KOPT-K1 (cell line): Measurements from ENCODE around the gene APOL3.
A peak's percentile ranks its signal among the peaks of the same experiment; 100 is the strongest.
"Not testable (repeated sequence)": the region's sequence is repeated elsewhere in the genome, so short reads cannot be mapped to it uniquely, and the experiment has no call there.

Experiments used
- H3K27ac ChIP-seq: fragments of 200-600 bp; sonication (generic); 2 replicates; pipeline ENCODE4 v1.5.1; 2016; ENCODE audit warnings: antibody characterized with exemption, mild to moderate bottlenecking, low read depth, low read length; ENCODE audit not compliant: poor library complexity, severe bottlenecking
- H3K36me3 ChIP-seq: fragments of 200-600 bp; sonication (generic); 2 replicates; pipeline ENCODE4 v1.5.1; 2017; ENCODE audit warnings: antibody characterized with exemption, mild to moderate bottlenecking, low read length, moderate library complexity; ENCODE audit not compliant: insufficient read depth
- H3K9me3 ChIP-seq: fragments of 200-600 bp; sonication (generic); 2 replicates; pipeline ENCODE4 v1.5.1; 2017; ENCODE audit warnings: antibody characterized with exemption, low read length, mild to moderate bottlenecking; ENCODE audit not compliant: insufficient read depth, poor library complexity, severe bottlenecking

The APOL3 gene, protein sequence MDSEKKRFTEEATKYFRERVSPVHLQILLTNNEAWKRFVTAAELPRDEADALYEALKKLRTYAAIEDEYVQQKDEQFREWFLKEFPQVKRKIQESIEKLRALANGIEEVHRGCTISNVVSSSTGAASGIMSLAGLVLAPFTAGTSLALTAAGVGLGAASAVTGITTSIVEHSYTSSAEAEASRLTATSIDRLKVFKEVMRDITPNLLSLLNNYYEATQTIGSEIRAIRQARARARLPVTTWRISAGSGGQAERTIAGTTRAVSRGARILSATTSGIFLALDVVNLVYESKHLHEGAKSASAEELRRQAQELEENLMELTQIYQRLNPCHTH

DNA sequence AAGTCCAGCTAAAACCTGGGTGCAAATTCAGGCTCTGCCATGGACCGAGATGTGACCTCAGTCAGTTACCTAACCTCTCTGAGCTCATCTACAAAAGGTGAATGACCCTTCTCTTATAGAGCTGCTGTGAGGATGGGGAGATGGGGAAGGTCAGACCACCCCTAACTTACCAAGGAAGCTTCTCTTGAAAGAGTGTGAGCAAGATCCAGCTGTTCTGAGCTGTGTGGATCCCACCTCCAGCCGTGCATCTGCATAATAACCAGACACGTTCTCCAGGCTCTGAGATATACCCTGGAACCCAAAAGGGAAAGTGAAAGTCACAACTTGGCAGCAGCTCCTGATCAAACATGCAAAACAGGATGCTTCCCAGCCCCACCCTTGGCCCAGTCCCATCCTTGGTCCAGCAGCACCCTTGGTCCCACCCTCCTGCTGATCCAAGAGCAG is at the start of gene APOL3:
Gene APOL3 (minus strand): TSS at position 257 of the 444 bp plus-strand sequence. CDS start 11,700 bp downstream, outside the sequence.
- Histone ChIP-seq H3K27ac (peak within 1 kb of the TSS; percentile 74), H3K9me3 (no peaks in the 10 kb centered on the region), H3K36me3 (no peaks in the 10 kb centered on the region)

DNA sequence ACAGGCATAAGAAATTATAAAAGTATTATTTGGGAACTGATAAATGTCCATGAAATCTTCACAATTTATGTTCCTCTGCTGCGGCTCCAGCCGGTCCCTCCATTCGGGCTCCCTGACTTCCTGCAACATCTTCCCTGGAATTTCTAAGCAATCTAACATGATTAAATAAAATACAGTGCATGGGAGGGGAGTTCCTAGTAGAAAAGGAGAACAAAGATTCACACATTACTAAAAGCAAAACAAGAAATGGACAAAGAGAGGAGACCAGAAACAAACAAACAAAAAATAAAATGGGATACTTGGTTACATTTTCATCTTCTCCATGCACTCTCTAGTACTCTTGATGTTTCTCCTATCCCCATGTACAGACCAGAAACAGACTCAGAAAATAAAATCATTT is 49.7 kb upstream of the APOL3 start:
- no peak overlapping the region for H3K27ac ChIP-seq
- no peaks in the 10 kb centered on the region for H3K36me3 ChIP-seq
- peaks cover 13% of the 10 kb centered on the region for H3K9me3 ChIP-seq

DNA sequence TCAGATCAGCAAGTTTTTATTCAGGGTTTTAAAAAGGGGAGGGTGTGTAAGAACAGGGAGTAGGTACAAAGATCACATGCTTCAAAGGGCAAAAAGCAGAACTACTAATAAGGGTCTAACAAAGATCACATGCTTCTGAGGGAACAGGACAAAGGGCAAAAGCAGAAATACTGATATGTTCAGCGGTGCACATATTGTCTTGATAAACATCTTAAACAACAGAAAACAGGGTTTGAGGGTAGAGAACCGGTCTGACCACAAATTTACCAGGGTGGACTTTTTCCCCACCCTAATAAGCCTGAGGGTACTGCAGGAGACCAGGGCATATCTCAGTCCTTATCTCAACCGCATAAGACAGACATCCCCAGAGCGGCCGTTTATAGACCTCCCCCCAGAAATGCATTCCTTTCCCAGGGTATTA is 48.9 kb upstream of the APOL3 start:
- H3K36me3 ChIP-seq, H3K27ac ChIP-seq: not testable (repeated sequence)
- H3K9me3 ChIP-seq, result peaks cover 13% of the 10 kb centered on the region

DNA sequence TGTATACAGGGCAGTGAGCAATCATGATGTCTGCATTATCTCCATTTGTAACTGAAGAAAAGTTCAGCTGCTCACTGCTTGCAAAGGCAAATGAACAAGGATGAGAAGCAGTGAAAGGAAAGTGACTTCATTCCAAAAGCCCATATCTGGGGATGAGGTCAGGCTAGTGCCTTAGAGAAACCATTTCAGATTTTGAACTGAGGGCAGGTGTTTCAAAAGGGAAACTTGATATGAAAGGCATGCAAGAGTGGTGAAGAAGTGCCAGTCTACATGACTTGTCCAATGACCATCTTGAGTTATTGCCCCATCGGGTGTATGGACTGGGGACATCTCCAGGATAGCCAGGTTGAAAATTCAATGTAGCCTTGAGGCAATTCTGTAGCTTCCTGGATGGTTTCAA is 48.4 kb upstream of the APOL3 start:
- H3K9me3 ChIP-seq, result peaks cover 13% of the 10 kb centered on the region
- H3K36me3 ChIP-seq, result no peaks in the 10 kb centered on the region
- H3K27ac ChIP-seq, result no peak overlapping the region

DNA sequence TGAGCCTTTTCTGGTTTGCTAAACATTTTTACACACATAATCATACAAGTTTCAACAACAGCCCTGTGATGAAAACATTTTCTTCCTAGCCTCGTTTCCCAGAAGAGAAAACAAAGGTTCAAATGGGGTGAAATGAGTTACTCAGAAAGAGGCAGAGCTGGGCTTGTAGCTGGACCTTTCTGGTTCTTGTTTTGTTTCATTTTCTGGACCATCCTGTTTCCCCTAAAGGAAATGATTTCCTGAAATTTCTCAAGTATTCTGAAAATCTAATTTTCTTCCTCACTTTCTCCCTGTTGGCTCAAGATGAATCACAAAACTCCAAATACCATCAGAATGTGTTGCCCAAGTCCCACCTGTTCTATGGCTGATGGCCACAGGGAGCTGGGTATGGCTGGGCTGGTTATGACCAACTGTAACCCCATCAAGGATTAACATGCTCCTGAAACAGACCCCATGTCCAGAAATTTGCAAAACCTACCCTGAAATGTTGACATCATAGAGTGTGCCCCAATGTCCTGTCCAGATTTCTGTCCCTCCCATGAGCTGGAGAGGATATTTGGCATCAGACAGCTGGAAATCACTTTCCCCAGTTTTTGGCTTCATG is 47.7 kb upstream of the APOL3 start:
- Histone ChIP-seq H3K9me3 (peaks cover 13% of the 10 kb centered on the region), H3K27ac (no peak overlapping the region), H3K36me3 (no peaks in the 10 kb centered on the region)

DNA sequence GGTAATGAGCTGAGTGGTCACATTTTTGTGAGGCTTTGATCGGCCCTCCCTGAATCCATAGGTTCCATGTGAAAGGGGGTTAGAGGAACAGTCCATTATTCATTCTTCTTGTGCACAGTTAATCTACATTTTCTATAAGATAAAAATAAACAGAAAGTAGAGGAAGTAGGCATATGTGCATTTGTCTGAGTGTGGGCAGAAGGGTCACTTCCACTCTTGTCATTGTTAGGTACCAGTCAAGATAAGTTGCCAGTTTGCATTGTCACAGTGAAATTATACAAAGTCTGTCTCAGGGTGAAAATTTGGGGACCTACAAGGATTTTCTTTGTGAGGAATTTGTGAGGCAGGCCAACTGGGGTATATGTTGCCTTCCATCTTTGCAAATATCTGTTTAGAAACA is 45.7 kb upstream of the APOL3 start:
- H3K9me3 ChIP-seq, result peaks cover 13% of the 10 kb centered on the region
- H3K36me3 ChIP-seq, result no peaks in the 10 kb centered on the region
- H3K27ac ChIP-seq, result no peak overlapping the region

DNA sequence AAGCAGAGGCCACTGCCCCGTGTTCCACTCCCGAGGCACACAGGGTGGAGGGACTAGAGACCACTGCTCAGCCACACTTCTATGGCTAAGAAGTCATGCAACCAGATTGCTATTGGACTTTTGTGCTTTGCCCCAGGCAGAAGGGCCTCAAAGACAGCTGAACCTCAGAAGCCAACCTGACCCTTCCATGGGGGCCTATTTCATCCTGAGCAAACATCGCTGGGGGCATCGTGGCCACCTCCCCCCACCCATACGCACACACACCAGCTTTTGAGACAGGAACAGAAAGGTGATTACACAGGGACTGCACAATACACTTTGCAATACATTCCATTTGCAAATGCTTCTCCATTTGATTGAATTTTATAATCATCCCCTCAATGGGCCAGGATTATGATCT is 45.0 kb upstream of the APOL3 start:
- peaks cover 13% of the 10 kb centered on the region for H3K9me3 ChIP-seq
- H3K27ac ChIP-seq, result not testable (repeated sequence)

DNA sequence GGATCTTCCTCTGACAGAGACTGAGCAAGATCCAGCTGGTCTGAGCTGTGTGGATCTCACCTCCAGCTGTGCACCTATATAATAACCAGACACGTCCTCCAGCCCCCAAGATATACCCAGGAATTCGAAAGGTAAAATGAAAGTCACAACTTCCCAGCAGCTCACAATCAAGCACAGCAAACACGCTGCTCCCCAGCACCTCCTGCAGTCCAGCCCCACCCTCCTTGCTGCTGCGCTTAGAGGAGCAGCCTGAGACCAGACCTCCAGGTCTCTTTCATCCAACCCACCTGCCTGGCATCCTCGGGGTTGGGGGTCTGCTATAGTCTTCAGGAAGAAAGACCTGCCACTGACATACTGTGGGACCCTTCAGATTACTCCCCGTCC is 44.1 kb upstream of the APOL3 start:
- no peaks in the 10 kb centered on the region for H3K36me3 ChIP-seq
- H3K27ac ChIP-seq, result no peak overlapping the region
- H3K9me3 ChIP-seq, result peaks cover 10% of the 10 kb centered on the region

More for the DNA sequence above, 45.0 kb upstream of the APOL3 start:
- not testable (repeated sequence) for H3K36me3 ChIP-seq

DNA sequence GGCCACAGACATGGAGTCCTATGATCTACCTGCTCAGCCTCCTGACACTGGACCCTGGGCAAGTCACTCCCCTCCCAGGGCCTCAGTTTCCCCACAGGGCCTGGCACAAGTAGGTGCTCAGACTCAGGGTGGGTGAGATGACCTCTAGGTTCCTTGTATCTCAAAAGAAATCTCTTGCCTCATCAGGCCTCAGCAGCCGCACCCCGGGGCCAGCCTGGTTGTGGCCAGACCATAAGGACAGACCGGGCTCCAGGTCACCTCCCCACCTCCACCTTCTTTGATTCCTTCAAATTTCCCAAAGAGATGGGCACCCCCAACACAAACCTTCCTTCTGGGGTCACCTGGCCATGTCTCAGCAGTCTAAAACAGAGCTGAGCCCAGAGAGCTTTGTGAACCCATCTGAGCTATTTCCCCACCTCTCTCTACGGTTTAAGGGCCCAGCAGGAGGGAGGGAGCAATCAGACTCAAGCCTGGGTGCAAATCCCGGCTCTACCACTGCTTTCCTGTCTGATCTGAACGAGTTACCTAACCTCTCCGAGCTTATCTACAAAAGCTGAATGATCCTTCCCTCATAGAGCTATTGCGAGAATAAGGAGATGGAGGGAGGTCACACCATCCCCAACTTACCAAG is 43.6 kb upstream of the APOL3 start:
- Histone ChIP-seq H3K9me3 (peaks cover 5% of the 10 kb centered on the region), H3K36me3 (no peaks in the 10 kb centered on the region), H3K27ac (no peak overlapping the region)

DNA sequence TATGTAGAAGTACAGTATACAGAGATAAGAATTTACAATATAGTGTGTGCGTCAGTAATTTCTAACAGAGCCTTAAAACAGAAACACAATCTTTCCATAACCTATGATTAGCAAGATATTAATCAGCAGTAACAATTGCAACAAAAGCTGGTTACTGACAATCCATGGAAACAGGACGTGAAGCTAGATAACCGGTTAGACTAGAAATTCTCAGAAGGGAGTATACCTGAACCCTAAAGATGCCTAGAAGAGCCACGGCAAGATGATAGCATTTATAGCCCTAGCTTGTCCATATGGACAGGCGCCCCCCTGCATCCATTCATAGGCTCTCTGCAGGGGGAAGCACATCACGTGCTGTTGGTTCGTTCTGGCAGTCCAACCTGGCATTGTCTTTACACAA is 42.9 kb upstream of the APOL3 start:
- H3K36me3 ChIP-seq, H3K9me3 ChIP-seq, H3K27ac ChIP-seq: not testable (repeated sequence)

DNA sequence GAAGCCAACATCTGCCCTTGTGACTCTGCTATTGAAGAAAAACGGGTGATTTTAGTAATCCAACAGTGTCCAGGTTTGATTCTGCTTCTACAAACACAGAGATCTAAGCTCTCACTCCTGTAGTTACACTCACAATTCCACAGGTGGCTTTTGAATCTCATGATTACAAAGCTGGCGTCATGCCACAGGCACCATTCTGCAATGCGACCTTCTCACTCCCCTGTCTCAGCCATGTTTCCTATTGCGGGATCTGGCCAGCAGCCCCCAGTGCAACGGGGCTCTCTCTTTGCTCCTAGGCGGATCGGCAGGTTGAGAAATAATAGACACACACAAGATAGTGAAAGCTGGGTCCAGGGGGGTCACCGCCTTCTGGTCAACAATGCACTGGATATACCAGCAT is 42.4 kb upstream of the APOL3 start:
- H3K27ac ChIP-seq, H3K9me3 ChIP-seq, H3K36me3 ChIP-seq: not testable (repeated sequence)

DNA sequence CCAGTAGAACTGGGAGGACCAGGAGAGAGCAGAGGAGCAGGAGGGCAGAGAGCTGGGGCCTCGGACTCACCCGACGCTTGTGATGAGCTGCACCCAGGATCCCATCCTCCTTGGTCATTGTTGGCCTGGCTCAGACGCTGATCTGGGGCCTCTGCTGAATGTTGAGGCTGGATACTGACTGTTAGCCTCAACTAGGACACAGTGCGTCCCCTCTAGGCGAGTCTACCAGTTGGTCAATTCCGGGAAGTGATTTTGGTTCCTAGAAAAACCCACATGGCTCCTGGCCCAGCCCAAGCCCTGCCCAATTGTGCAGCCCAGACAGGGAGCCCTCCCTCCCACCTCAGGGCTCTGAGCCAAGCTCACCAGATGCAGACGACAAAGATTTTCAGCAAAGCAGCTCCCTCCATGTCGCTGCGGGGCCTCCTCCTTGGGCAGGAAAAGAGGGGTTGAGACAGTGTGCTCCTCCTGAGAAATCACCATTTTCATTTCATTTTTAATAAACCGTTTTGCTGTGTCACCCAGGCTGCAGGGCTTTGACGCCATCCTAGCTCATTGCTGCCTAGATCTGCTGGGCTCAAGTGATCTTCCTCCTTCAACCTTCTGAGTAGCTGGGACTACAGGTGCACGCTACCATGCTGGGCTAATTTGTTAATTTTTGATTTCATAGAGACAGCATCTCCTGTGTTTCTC is 41.2 kb upstream of the APOL3 start, which contains the start of gene APOL4:
Gene APOL4 (minus strand): TSS at position 180 of the 690 bp plus-strand sequence. CDS start 75 bp downstream, at position 105.
- H3K36me3 ChIP-seq, result no peaks in the 10 kb centered on the region
- peak within 1 kb of the TSS; percentile 26 for H3K27ac ChIP-seq
- no peaks in the 10 kb centered on the region for H3K9me3 ChIP-seq

DNA sequence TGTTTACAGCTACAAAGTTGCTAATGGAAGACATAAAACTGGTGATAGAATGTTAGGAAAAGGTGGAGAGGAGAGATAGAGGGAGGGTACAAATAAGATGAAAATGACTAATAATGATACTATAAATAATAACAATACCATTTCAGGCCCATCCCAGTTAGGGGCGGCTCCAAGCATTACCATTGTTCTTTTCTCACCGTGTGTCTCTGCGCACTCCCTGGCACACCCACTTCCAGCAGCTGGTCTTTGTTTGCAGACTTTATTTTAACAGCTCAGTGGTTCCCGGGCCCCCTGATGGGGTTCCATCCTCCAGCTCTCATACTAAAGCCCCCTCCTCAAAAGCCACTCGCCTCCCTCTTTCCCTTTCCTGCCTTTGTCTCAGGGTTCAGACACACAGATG is 40.5 kb upstream of the APOL3 start:
- not testable (repeated sequence) for H3K9me3 ChIP-seq, H3K36me3 ChIP-seq, H3K27ac ChIP-seq

DNA sequence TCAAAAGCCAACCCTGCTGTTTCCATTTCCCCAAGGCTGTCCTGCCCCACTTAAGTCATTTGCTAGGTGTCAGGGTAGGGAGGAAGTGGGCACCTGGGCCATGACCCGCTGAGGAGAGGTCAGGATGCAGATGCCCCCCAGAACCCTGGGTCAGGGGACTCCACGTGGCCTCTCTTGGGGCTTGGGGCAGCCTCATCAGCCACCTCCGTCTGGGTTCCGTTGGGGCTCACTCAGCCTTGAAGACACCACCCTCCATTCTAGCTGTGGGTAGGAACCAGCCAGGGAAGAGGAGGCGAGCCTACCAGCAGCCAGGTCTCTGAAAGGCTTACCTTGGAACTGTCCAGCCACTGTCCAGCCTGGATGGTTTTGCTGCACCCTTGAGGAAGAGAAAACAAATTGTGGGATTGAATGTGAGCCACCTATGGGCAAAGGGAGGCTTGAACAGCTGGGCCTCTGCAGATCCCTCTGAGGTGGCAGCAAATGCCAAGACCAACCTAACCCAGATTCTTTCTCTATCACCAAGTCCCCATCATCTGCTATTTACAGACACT is 38.5 kb upstream of the APOL3 start:
- H3K9me3 ChIP-seq, result no peaks in the 10 kb centered on the region
- no peak overlapping the region for H3K27ac ChIP-seq
- no peaks in the 10 kb centered on the region for H3K36me3 ChIP-seq

DNA sequence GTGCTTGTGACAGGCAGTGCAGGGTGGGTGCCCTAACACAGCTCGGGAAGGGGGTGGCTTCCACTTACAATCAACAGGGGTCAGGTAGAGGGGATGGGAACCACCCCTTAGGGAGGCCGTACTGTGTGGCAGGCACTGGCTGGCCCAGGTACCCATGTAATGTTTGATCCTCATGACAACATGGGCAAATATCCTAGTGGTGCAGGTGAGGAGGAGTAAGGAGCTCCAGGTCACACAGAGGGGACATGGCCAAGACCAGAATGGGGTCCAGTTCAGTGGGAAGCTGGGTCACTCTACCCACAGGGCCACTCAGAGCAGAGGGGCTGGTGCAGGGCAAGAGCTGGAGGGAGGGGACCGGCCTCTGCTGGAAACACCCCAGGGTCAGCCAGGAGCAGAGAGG is 38.0 kb upstream of the APOL3 start:
- no peaks in the 10 kb centered on the region for H3K36me3 ChIP-seq
- peak overlapping the region; percentile 3 for H3K27ac ChIP-seq
- no peaks in the 10 kb centered on the region for H3K9me3 ChIP-seq
